Esophagus (tissue), 2 donors: ENCODE results near the gene FBRSL1. TPM values are rescaled to one million over a fixed set of nuclear protein-coding genes. Genes with fewer than 3 reads are reported as not detected.
"Not testable (repeated sequence)": the region's sequence is repeated elsewhere in the genome, so short reads cannot be mapped to it uniquely, and the experiment has no call there.

Experiments used
- H3K27ac ChIP-seq, 2 donors: one replicate each; pipeline ENCODE4 v1.5.1; 2013; ENCODE audit warnings: low read depth in 2 of 2, mild to moderate bottlenecking in 2 of 2, inconsistent platforms in 1 of 2, low read length in 1 of 2, moderate library complexity in 1 of 2
- H3K27me3 ChIP-seq, 2 donors: one replicate each; pipeline ENCODE4 v1.6.1; 2013; ENCODE audit warnings: low read length in 2 of 2, control low read depth in 1 of 2, mild to moderate bottlenecking in 1 of 2; ENCODE audit not compliant: insufficient read depth in 2 of 2, control insufficient read depth in 1 of 2
- H3K36me3 ChIP-seq, 2 donors: one replicate each; pipeline ENCODE4 v1.6.1; 2013; ENCODE audit warnings: low read length in 1 of 2; ENCODE audit not compliant: control insufficient read depth in 2 of 2, insufficient read depth in 2 of 2
- H3K4me1 ChIP-seq, 2 donors: one replicate each; pipeline ENCODE4 v1.6.1; 2013; ENCODE audit warnings: low read length in 1 of 2; ENCODE audit not compliant: control insufficient read depth in 2 of 2, insufficient read depth in 2 of 2
- H3K4me3 ChIP-seq, 2 donors: one replicate each; pipeline ENCODE4 v1.5.1; 2013; ENCODE audit warnings: low read length in 2 of 2, mild to moderate bottlenecking in 2 of 2, low read depth in 1 of 2, moderate library complexity in 1 of 2
- H3K9me3 ChIP-seq, 2 donors: one replicate each; pipeline ENCODE4 v1.6.1; 2013; ENCODE audit warnings: mild to moderate bottlenecking in 2 of 2, low read depth in 1 of 2, low read length in 1 of 2, moderate library complexity in 1 of 2; ENCODE audit not compliant: control insufficient read depth in 2 of 2, insufficient read depth in 1 of 2
- WGBS, 2 donors: extraction: QIAGEN DNeasy Blood & Tissue Kit; methylation state at CpG; one replicate each; pipeline ENCODE4 v1.1.7; 2013; 5-methylcytosine and 5-hydroxymethylcytosine counted together
- polyA plus RNA-seq, 2 donors: library from polyadenylated mRNA; stranded (reverse); fragments of 200-250 nt; gene quantifications; one replicate each; pipeline ENCODE4 v1.2.3, GENCODE V29; 2013
- donor health status: healthy with polysubstance abuse.
- donor health status: Bipolar disorder and iron deficiency.

The FBRSL1 gene
- polyA plus RNA-seq, 2 donors = 15.6 to 17.9 TPM

DNA sequence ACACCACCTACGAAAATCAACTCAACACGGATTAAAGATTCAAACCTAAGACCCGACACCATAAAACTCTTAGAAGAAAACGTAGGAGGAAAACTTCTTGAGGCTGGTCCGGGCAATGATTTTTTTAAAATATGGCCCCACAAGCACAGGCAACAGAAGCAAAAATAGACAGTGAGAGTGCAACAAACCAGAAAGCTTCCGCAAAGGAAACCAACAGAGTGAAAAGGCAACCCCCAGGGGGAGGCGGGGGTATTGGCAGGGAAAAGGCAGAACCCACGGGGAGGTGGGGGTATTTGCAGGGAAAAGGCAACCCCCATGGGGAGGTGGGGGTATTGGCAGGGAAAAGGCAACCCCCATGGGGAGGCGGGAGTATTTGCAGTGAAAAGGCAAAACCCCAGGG is 20.5 kb upstream of the FBRSL1 start:
- WGBS, 2 donors = 38 to 52% methylated on average over 9 of the region's 9 CpGs
- H3K36me3 ChIP-seq = no peaks in the 10 kb centered on the region

DNA sequence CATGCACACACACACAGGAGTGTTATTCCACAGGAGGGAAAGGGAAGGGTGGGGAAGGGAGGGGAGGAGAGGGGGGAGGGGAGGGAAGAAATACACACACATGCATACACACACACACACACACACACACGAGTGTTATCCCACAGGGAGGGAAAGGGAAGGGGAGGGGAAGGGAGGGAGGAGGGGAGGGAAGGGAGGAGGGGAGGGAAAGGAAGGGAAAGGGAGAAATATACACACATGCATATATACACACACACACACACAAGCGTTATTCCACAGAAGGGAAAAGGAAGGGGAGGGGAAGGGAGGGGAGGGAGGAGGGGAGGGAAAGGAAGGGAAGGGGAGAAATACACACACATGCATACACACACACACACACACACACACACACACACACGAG is 19.6 kb upstream of the FBRSL1 start:
- H3K9me3 ChIP-seq = no peaks in the 10 kb centered on the region
- H3K4me3 ChIP-seq = no peak overlapping the region
- H3K4me1 ChIP-seq = peaks cover 0 to 4% of the 10 kb centered on the region in 2 donors
- 5 to 10% methylated on average over 2 of the region's 3 CpGs for WGBS, 2 donors
- no peaks in the 10 kb centered on the region for H3K36me3 ChIP-seq
- no peaks in the 10 kb centered on the region for H3K27me3 ChIP-seq
- no peak overlapping the region for H3K27ac ChIP-seq

More for the DNA sequence above, 20.5 kb upstream of the FBRSL1 start:
- Histone ChIP-seq H3K27ac (no peak overlapping the region), H3K9me3 (no peaks in the 10 kb centered on the region), H3K4me1 (peaks cover 0 to 4% of the 10 kb centered on the region in 2 donors), H3K4me3 (no peak overlapping the region), H3K27me3 (no peaks in the 10 kb centered on the region)

DNA sequence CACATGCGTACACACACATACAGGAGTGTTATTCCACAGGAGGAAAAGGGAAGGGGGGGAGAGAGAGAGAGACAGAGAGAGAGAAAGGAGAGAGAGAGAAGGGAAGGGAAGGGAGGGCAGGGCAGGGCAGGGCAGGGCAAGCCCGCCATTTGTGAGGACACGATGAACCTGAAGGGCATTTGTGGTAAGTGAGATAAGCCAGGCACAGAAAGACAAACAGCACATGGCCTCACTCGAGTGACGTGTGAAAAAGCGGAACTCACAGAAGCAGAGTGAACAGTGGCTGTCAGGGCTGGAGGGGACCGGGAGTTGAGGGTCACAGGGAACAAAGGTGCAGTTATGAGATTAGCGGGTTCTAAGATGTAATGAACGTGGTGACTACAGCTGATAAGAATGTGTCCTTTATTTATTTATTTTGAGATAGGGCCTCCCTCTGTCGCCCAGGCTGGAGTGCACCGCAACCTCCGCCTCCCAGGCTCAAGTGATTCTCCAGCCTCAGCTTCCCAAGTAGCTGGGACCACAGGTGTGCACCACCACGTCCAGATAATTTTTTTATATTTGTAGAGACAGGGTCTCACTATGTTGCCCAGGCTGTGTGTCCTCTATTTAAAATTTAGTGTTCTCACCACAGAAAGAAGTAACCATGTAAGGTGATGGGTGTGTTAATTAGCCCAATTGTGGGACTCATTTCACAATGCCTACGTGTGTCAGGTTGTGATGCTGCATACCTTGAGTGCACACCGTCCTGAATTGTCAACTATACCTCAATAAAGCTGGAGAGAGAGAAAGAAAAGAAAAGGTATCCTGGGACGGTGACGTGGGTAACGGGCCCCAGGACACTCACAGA is 18.7 kb upstream of the FBRSL1 start:
- Histone ChIP-seq H3K4me3 (no peak overlapping the region), H3K27ac (no peak overlapping the region), H3K9me3 (peaks cover 0 to 3% of the 10 kb centered on the region in 2 donors), H3K27me3 (no peaks in the 10 kb centered on the region), H3K36me3 (no peaks in the 10 kb centered on the region), H3K4me1 (peaks cover 0 to 4% of the 10 kb centered on the region in 2 donors)
- 56 to 60% methylated on average over 18 of the region's 18 CpGs for WGBS, 2 donors

DNA sequence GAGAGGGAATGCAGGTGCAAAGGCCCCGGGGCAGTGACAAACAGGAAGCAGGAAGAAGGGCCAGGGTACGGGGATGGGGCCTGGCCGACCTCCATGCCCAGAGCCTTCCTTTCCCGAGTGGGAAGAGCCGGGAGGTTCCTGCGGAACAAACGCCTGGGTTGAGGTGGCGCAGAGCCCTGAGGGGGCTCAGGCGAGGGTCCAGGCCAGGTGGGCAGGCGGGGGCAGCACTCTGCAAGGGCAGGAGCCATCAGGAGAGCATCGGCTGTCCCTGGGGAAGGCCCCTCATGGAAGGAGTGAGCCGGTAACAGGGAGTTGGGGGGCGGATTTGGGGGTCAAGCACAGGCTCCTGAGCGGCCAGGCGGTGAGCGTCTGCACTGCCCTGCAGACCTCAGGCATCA is 18.1 kb upstream of the FBRSL1 start:
- Histone ChIP-seq H3K4me1 (peaks cover 0 to 4% of the 10 kb centered on the region in 2 donors), H3K27me3 (no peaks in the 10 kb centered on the region), H3K27ac (no peak overlapping the region), H3K4me3 (no peak overlapping the region), H3K36me3 (no peaks in the 10 kb centered on the region), H3K9me3 (peaks cover 0 to 3% of the 10 kb centered on the region in 2 donors)
- 84 to 86% methylated on average over 16 of the region's 16 CpGs for WGBS, 2 donors

DNA sequence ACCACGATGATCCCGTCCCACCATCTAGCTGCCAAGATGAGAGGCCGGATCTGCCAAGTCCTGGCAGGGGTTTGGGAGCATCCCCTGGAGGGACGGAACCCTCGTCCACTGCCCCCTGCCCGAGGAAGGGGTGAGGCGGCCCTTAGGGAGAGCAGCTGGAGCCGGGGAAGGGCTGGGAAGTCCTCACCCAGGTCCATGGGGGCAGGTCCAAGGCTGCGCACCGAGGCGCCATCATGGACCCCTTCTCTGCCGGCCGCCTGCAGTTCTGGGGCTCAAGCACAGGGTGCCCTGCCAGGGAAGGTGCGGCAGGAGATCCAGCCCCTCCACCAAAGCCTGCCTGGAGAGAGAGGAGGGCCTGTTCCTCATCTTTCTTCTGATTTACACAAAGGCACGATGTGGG is 17.6 kb upstream of the FBRSL1 start:
- no peaks in the 10 kb centered on the region for H3K36me3 ChIP-seq
- H3K4me3 ChIP-seq = no peak overlapping the region
- peaks cover 0 to 4% of the 10 kb centered on the region in 2 donors for H3K4me1 ChIP-seq
- no peaks in the 10 kb centered on the region for H3K27me3 ChIP-seq
- H3K9me3 ChIP-seq = peaks cover 0 to 3% of the 10 kb centered on the region in 2 donors
- no peak overlapping the region for H3K27ac ChIP-seq
- 76 to 81% methylated on average over 15 of the region's 15 CpGs for WGBS, 2 donors

DNA sequence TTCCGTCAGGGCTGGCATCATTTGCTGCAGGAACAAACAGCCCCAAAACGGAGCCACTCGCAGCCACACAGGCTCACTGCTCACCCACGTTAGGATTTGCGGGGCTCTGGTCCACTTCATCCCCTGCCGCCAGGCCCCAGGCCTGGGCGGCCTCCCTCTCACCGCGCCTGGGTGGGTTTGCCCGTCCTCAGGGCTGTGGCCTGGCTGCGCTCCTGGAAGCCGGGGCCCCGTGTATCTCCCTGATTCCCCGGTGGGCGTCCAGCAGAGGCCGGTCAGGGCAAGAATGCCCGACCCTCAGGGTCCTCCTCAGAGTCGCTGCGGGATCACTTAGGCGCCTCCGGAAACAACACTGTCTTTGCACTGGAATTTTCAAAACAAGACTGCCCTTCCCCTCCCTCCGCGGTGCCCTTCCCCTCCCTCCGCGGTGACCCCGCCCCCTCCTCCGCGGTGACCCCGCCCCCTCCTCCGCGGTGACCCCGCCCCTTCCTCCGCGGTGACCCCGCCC is 15.7 kb upstream of the FBRSL1 start:
- Histone ChIP-seq H3K4me1 (peaks cover 0 to 4% of the 10 kb centered on the region in 2 donors), H3K36me3 (no peaks in the 10 kb centered on the region), H3K9me3 (peaks cover 0 to 3% of the 10 kb centered on the region in 2 donors), H3K27ac (no peak overlapping the region), H3K27me3 (no peaks in the 10 kb centered on the region), H3K4me3 (no peak overlapping the region)
- WGBS, 2 donors = 67 to 78% methylated on average over 21 to 28 of the region's 35 CpGs

DNA sequence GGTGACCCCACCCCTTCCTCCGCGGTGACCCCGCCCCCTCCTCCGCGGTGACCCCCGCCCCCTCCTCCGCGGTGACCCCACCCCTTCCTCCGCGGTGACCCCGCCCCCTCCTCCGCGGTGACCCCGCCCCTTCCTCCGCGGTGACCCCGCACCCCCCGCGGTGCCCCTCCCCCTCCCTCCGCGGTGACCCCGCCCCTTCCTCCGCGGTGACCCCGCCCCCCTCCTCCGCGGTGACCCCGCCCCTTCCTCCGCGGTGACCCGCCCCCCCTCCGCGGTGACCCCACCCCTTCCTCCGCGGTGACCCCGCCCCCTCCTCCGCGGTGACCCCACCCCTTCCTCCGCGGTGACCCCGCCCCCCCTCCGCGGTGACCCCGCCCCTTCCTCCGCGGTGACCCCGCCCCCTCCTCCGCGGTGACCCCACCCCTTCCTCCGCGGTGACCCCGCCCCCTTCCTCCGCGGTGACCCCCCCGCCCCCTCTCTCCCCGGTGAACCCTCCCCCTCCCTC is 15.1 kb upstream of the FBRSL1 start:
- H3K36me3 ChIP-seq, H3K9me3 ChIP-seq, H3K27ac ChIP-seq, H3K27me3 ChIP-seq, H3K4me1 ChIP-seq, H3K4me3 ChIP-seq: not testable (repeated sequence)
- WGBS, 2 donors = no CpG with 5 or more reads among the region's 56 CpGs

DNA sequence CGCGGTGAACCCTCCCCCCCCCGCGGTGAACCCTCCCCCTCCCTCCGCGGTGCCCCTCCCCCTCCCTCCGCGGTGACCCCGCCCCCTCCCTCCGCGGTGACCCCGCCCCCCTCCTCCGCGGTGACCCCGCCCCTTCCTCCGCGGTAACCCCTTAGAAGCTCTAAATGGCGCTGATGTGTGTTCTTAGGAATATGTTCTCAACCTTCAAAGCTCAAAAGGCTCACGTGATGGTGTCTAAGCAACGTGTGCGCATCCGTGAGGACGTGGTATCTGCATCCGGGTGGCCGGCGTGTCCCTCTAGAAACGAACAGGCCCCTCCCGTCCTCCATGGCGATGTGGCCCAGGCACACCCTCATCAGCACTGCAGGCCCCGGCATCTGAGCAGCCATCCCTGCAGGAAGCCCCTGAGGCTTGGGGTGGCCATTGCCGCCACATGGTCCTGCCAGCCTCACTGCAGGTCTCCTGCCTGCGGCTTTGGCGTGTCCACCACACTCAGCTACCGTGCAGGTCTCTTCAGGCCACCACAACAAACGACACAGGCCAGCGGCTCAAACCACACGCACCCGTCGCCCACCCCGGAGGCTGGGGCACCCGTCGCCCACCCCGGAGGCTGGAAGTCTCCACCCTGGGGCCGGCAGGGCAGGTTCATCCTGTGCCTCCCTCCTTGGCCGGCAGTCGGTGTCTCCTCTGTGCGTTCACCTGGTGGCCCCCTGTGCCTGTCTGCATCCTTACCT is 14.5 kb upstream of the FBRSL1 start:
- Histone ChIP-seq H3K27me3 (no peaks in the 10 kb centered on the region), H3K36me3 (no peaks in the 10 kb centered on the region), H3K27ac (no peak overlapping the region), H3K9me3 (peaks cover 0 to 3% of the 10 kb centered on the region in 2 donors), H3K4me3 (no peak overlapping the region), H3K4me1 (peaks cover 0 to 4% of the 10 kb centered on the region in 2 donors)
- 73 to 77% methylated on average over 31 to 35 of the region's 47 CpGs for WGBS, 2 donors

DNA sequence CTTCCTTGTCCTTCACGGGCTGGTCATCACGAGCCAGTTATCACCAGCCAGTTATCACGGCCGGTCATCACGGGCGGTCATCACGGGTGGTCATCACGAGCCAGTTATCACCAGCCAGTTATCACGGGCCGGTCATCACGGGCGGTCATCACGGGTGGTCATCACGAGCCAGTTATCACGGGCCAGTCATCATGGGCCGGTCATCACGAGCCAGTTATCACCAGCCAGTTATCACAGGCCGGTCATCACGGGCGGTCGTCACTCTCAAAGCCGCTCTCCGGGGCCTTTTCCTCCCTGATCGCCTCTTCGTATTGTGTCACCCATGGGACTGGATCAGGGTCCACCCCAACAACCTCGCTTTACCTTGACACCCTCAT is 13.9 kb upstream of the FBRSL1 start:
- H3K36me3 ChIP-seq = no peaks in the 10 kb centered on the region
- H3K4me3 ChIP-seq = no peak overlapping the region
- no peaks in the 10 kb centered on the region for H3K27me3 ChIP-seq
- H3K27ac ChIP-seq = no peak overlapping the region
- peaks cover 0 to 2% of the 10 kb centered on the region in 2 donors for H3K4me1 ChIP-seq
- WGBS, 2 donors = 88 to 92% methylated on average over 26 of the region's 26 CpGs
- peaks cover 0 to 3% of the 10 kb centered on the region in 2 donors for H3K9me3 ChIP-seq
